SK-N-SH treated with all-trans-retinoic acid at 6 μM for 48 hours (cell line): ENCODE data around the gene CLDN12.

Source experiments
- ESRRG ChIP-seq: fragments of 250-450 bp; sonication (Bioruptor Pico); IDR thresholded peaks from 2 replicates; pipeline ENCODE4 v1.6.1; 2021; ENCODE audit warnings: mild to moderate bottlenecking
- ZFP30 ChIP-seq: fragments of 450-650 bp; formaldehyde crosslinking; IDR thresholded peaks from 2 replicates; pipeline ENCODE4 v1.5.0; 2022; ENCODE audit warnings: mild to moderate bottlenecking, moderate library complexity

GRCh38 chr7:90424720-90425119 lies 21.5 kb downstream of the CLDN12 start:
- TF ChIP-seq ESRRG (CRISPR knock-in tag) (no peak), ZFP30 (CRISPR knock-in tag) (no peak)
